SK-MEL-5 (cell line): ENCODE results near the gene CALHM1. TPM values are rescaled to one million over a fixed set of nuclear protein-coding genes. Genes with fewer than 3 reads are reported as not detected.
A peak's percentile ranks its signal among the peaks of the same experiment; 100 is the strongest.
"Not testable (repeated sequence)": the region's sequence is repeated elsewhere in the genome, so short reads cannot be mapped to it uniquely, and the experiment has no call there.

Source experiments
- DNase-seq: peaks from one replicate; pipeline ENCODE4 v3.0.0-alpha.2; 2016; ENCODE audit warnings: low read depth, low spot score
- in situ Hi-C: cut with HindIII; loops from 2 replicates; pipeline ENCODE4 v1.10.0; 2016; ENCODE audit warnings: low sequenced_read_pairs, high pct_unique_total_duplicates, low pct_unique_long_range_greater_than_20kb
- total RNA-seq: library from RNA; depleted of rRNA; stranded (reverse); fragments of >200 nt; shearing (Covaris generic); gene quantifications from 2 replicates; pipeline ENCODE4 v1.2.3, GENCODE V29; 2014

CALHM1 gene
- total RNA-seq, 1 experiment from 2014 or later, result not detected

GRCh38 chr10:103492655-103493261, 34.1 kb upstream of the CALHM1 start:
- in situ Hi-C loops, result no loop called here

GRCh38 chr10:103491729-103492364, 33.1 kb upstream of the CALHM1 start:
- in situ Hi-C loops, result no loop called here
- no peak for DNase-seq

More at GRCh38 chr10:103492655-103493261, 34.1 kb upstream of the CALHM1 start:
- DNase-seq, result no peak

GRCh38 chr10:103490986-103491314, 32.2 kb upstream of the CALHM1 start:
- in situ Hi-C loops, result no loop called here

GRCh38 chr10:103487410-103487708, 28.7 kb upstream of the CALHM1 start:
- in situ Hi-C loops, result no loop called here

More at GRCh38 chr10:103490986-103491314, 32.2 kb upstream of the CALHM1 start:
- DNase-seq, result no peak

GRCh38 chr10:103486635-103487409, 28.1 kb upstream of the CALHM1 start:
- in situ Hi-C loops, DNase-seq: not testable (repeated sequence)

More at GRCh38 chr10:103487410-103487708, 28.7 kb upstream of the CALHM1 start:
- no peak for DNase-seq

- in situ Hi-C loops, result no loop called here
- peak; percentile 79 for DNase-seq
Observed at GRCh38 chr10:103481974-103482531, 23.4 kb upstream of the CALHM1 start.

- DNase-seq, result no peak
- in situ Hi-C loops, result no loop called here
Observed at GRCh38 chr10:103480521-103480920, 21.8 kb upstream of the CALHM1 start.

- DNase-seq, result no peak
- in situ Hi-C loops, result no loop called here
Observed at GRCh38 chr10:103479135-103479534, 20.4 kb upstream of the CALHM1 start, which contains the start of gene CALHM3. TSS of gene CALHM3 (minus strand) at chr10:103479240. CDS start at chr10:103479032, 208 bp downstream.

GRCh38 chr10:103478671-103479070, 20.0 kb upstream of the CALHM1 start:
- in situ Hi-C loops, result no loop called here
- no peak for DNase-seq

- in situ Hi-C loops, result no loop called here
- DNase-seq, result peak; percentile 18
Observed at GRCh38 chr10:103476046-103476768, 17.5 kb upstream of the CALHM1 start.

GRCh38 chr10:103475437-103475836, 16.7 kb upstream of the CALHM1 start:
- in situ Hi-C loops, result no loop called here
- DNase-seq, result no peak

GRCh38 chr10:103474077-103474476, 15.4 kb upstream of the CALHM1 start:
- in situ Hi-C loops, result no loop called here
- no peak for DNase-seq

GRCh38 chr10:103473261-103473671, 14.6 kb upstream of the CALHM1 start:
- no peak for DNase-seq
- in situ Hi-C loops, result no loop called here

GRCh38 chr10:103472005-103472404, 13.3 kb upstream of the CALHM1 start:
- in situ Hi-C loops, result no loop called here
- no peak for DNase-seq

GRCh38 chr10:103470761-103471653, 12.3 kb upstream of the CALHM1 start:
- no peak for DNase-seq
- in situ Hi-C loops, result no loop called here

GRCh38 chr10:103469201-103469600, 10.5 kb upstream of the CALHM1 start:
- no peak for DNase-seq
- in situ Hi-C loops, result no loop called here

- in situ Hi-C loops, result no loop called here
- no peak for DNase-seq
Observed at GRCh38 chr10:103467406-103467805, 8.7 kb upstream of the CALHM1 start.
